T-helper 9 cell (primary cell): ENCODE data around the gene SDK1.
"Not testable (repeated sequence)": the region's sequence is repeated elsewhere in the genome, so short reads cannot be mapped to it uniquely, and the experiment has no call there.

ENCODE experiments used
- DNase-seq: peaks from one replicate; pipeline ENCODE4 v3.0.0-alpha.2; 2020

SDK1 gene

DNA sequence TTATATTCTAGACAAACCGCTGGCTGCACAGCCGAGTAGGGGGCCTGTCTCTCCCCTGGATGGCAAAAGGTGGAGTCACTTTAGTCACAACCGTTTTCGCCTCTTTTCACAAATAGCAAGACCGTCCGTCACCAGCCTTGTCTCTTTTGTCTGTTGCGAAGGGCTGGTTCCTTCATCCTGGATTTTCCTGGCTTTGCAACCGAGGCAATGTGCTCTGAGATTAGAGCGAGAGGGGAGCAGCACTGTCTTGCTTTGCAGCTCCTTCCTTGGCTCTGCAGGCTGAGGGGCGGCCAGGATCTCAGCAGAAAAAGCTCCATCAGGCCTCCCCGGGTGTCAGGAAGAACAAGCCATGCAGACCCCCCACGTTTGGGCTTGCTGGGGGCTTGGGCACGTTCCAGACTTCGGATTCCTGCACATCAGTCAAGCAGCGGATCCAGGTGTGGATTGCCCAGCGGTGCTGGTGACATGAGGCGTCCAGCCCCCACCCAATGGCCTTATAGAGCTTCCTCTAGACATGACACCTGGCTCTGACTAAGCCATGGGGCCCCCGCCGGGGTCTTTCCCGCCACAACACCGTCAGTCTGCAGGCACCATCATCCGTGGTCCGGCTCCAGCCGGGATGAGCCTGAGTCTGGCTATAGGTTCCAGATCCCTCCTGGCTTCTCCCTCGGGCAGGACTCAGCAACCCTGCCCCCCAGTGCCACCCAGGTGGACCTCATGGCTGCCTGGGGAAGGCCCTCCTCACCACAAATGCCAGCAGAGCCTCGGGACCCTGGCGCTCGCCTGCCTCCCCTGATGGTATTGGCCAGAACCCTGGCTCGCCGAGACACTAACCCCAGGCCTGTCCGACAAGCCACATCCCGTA, 913.5 kb downstream of the SDK1 start:
- DNase-seq: no peak

DNA sequence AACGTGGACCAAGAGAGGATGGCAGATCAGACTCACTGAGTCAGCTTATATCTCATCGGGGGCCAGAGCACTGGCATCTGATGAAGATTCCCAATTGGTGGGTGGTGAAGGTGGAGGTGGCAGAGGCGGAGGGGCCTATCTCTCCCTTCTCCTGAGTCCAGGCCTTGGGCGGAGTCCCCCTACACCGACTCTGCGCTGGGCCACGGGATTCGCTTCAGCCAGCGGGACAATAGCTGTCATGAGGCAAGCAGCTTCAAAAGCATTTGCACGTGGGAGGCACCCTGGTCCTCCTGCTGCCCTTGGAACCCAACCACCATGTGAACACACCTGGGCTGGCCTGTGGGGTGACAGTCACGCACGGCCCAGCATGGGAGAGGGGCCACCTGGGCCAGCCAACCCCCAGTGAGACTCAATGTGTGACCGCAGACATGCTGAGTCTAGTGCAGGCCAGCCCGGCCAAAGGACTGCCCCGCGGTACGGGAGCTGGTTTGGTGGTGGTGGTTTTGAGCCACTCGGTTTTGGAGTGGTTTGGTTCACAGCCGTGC, 914.2 kb downstream of the SDK1 start:
- no peak for DNase-seq

DNA sequence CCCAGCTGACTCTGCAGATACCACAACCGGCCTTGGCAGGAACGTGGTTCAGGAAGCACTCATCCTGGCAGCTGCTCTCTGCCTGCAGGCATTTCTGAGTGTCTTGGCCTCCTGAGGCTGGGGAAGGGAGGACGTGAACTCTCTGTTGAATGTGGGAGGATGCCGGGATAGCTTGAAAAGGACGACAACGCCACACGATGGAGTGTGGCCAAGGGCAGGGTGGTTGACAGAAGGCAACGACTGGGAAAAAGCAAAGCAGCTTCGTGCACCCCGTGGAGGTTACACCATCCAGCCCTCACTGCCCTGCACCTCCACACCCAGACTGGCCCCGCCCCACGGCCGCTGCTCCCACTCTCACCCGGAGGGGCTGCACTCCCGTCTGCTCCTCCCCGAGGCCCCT, 915.0 kb downstream of the SDK1 start:
- DNase-seq: no peak

DNA sequence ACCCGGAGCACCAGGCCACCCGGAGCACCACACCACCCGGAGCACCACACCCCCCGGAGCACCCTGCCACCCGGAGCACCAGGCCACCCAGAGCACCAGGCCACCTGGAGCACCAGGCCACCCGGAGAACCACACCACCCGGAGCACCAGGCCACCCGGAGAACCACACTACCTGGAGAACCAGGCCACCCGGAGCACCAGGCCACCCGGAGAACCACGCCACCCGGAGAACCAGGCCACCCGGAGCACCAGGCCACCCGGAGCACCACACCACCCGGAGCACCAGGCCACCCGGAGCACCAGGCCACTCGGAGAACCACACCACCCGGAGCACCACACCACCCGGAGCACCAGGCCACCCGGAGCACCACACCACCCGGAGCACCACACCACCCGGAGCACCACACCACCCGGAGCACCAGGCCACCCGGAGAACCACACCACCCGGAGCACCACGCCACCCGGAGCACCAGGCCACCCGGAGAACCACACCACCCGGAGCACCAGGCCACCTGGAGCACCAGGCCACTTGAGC, 916.1 kb downstream of the SDK1 start:
- DNase-seq: not testable (repeated sequence)

DNA sequence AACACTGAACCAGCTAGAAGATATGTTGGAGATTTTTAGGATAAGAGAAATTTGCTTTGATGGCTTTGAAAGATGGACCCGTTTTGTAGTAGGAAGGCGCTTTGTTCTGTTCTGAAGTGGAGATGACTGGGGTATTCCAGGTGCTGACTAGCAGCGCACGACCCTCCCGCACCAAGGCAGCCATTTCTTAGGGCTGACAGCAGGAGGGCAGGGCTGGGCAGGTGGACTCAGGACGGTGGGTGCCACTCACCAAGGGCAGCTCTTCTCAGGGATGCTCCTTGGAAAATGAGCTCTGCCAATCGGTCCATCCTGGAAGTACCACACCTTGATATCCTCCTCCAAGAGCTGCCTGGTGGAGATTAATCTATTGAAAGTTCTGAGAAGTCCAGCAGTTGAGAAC, 917.4 kb downstream of the SDK1 start:
- no peak for DNase-seq

DNA sequence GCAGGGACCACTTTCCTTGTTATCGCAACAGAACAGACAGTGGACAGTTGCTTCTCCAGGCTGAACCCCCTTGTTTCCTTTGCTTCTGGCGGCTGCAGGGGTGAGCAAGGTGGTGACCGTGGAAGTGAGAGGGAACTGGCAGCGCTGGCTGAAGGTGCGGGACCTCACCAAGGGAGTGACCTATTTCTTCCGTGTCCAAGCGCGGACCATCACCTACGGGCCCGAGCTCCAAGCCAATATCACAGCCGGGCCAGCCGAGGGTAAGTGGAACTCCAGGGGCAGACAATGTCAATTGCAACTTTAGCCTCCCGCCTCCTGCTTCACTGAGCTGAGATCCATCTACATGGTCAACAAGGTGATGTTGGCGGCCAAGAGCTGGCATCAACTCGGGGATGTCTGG, 919.0 kb downstream of the SDK1 start:
- no peak for DNase-seq

DNA sequence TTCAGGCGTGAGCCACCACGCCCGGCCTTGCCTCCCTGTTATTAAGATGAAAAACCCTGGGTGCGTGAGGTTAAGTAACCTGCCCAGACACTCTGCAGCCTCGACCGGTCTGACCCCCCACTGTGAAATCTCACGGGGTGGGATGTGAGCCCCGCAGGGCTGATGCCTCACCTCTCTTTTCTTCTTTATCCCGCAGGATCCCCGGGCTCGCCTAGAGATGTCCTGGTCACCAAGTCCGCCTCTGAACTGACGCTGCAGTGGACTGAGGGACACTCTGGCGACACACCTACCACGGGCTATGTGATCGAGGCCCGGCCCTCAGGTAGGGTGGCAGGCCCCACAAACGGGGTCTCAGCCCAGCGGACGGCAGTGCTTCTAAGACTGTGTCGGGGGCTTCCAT, 920.0 kb downstream of the SDK1 start:
- DNase-seq: no peak

DNA sequence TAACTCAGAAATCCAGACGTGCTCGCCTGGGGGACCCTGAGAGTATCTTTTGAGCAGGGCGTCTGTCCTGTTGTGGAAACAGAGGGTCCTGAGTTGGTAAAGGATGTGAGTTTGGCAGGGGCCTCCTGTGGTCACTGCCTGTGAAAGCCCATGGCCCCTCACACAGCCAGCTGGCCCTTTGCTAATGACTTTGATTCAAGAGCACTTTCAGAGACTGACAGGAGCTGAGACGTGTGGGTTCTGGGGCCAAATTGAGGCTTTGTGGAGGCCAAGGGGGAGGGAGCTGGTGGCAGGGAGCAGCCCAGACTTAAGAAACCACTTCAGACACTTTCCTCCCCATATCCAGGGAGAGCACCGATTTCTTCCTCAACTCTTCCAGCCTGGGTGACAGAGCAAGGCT, 921.6 kb downstream of the SDK1 start:
- no peak for DNase-seq

DNA sequence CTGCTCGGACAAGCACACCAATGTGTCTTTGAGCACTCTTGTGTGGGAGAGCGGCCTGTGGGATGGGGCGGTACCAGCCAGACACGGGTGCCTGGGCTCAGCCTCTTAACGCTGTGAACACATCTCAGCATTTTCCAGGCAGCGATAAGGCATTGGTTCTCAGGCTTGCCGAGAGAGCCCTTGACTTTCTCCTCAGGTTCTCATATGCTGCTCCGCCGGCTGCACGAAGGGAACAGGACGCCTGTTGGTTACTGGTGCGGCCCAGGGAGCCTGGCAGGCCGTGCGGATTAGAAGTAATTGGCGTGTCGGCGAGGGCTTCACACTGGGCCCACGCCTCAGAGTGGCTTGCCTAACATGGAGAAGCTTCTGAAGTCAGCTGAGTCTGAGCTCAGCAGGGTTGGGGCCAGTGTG, 924.3 kb downstream of the SDK1 start:
- no peak for DNase-seq

DNA sequence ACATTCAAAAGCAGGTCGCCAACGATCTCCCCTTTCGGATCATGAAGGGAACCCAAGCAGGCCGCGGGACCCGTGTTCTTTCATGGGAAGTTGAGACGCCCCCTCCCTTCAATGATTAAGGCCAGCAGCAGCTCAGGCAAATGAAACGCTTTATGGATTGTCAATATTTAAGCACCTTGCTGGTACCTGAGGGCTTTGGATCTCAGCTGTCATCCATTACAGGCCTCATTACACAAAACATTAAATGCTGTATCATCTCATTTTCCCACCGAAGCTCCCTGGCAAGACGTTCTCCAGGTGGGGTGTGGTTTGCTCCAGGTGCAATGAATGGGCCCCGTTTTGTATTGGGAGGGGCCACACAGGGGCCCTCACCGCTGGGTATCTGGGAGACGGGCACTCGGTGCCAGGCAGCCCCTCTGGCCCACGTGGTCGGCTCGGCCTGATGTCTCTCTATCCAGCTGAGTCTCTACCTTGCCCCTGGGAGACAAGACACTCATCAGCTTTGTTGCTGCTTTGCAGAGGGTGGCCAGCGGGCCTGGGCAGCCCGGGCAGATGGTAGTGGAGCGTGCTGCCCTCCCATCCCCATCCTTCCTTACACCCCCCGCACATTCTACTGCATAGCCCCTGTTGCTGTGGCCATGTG, 925.0 kb downstream of the SDK1 start:
- DNase-seq: no peak

DNA sequence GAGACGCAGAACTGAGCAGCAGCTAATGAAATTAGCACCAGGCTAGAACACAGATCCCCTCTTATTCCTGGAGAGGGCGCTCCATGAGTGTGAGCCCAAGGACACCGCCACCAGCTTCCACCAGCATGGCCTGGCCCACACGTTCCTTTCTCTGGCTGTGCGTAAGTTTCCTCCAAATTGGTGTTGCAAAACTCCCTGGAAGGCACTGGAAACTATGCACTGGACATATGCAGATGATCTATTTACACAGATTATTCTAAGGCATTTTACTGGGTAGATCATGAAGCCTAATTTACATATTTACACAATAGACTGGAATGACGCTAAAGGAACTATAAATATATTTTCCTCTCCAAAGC, 925.5 kb downstream of the SDK1 start:
- no peak for DNase-seq

DNA sequence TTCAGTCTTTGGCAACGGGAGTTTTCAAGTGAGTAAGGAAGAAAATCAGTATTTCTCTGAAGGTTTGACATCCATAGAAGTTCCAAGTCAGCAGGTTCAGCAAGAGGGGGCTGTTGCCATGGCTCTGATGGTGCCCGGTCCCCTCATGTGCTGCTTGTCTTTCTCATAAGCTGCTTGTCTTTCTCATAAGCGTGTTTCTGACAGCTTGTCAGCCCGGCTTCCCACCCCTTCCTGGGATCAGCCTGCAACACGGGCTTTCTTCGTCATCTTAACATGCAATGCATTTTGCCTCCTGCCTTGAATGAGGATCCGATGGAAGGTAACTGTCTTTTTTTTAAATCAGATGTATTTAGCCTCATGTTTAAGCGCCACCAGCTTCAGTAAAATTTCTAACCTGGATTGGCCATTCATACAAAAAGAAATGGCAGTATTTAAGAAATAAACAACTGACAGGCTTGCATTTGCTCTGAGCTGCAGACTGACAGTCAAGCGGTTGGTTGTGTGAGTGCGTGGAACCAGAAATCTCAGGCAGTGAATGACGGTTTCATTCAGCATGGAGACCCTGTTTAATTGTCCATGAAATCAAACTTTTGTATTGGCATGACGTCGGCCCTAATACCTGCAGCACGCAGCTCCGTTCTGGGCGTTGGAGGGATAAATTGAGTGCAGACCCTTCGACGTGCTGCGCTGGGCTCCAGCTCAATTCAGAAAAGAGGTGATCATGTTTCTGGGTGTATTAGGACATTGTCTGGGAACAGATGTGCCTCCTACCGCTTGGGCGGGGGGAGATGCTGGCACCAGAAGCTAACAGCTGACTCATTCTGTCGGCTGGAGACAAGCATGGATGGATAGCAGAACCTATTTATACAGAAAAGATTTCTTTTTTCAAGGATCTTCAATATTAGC, 926.3 kb downstream of the SDK1 start:
- no peak for DNase-seq

DNA sequence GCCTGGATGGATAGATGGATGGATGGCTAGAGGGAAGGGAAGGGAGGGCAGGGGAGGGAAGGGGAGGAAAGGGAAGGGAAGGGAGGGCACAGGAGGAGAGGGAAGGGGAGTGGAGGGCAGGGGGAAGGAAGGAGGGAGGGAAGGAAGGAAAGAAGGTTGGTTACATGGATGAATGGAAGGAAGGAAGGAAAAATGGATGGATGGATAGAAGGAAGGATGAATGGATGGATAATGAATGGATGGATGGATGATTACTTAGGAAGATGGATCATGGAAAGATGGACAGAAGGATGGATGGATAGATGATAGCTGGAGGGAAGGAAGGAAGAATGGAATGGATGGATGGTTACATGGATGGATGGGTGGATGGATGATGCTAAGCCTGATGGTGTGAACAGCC, 929.3 kb downstream of the SDK1 start:
- DNase-seq: no peak

DNA sequence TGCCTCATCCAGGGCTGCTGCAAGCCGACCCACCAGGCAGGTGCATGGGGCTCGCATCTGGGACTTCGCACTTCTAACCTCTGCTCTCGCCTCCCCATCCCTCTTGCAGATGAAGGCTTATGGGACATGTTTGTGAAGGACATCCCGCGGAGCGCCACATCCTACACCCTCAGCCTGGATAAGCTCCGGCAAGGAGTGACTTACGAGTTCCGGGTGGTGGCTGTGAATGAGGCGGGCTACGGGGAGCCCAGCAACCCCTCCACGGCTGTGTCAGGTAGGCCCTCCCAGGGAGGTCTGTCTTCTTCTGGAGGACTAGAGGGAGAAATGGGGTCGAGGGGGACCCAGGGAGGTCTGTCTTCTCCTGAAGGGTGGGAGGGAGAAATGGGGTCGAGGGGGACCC, 932.1 kb downstream of the SDK1 start:
- no peak for DNase-seq

DNA sequence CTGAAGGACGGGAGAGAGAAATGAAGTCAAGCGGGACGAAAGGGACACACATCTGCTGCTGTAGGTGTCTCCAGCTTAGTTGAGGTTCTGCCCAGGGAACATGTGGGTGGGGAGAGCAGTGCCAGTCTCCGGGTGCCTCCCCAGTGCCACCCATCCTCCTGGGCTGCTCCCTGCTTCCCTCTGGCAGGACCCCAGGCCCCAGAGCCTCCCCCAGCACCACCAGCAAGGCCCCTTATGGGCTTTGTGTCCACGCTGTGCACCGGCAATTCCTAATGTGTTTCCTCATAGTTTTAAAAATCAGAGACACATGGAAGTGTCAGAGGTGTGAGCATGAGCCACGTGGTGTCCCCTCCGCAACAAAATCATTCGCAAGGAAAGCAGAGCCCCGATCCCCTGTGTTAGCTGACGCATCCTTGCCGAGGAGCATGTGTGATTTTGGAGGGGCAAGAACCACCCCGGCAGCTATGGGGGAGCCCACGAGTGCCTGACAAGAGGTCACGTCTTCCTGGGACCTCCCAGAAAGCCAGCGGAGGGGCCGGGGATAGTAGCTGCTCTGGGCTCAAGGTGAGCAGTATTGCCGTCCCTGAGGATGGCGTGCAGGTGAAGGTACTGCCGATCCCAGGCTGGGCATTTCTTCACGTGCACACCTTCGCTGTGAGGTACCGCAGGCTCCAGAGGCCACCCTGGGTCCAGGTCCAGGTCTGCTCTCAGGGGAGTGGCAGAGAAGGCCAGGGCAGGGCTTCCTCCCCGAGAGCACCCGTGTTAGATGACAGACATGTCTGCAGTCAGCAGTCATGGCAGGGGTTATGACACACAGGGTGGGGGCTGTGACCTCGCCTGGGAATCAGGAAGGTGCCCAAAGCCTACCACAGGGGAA, 932.8 kb downstream of the SDK1 start:
- DNase-seq: no peak

DNA sequence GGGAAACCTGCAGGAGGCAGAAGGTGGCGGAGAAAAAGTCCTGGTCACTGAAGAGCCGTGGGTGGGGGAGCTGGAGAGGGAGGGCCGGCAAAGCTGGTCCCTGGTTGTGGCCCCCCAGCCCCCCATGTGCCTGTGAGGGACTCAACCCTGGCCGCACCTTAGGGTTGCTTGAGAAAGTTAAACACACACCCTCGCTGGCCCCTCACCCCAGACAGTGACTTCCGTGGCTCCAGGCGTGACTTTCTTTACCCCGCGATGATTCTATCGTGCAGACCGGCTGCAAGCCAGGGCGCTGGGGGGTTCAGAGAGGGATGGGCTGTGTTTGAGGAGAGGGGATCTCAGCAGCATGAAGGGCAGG, 933.4 kb downstream of the SDK1 start:
- DNase-seq: no peak

DNA sequence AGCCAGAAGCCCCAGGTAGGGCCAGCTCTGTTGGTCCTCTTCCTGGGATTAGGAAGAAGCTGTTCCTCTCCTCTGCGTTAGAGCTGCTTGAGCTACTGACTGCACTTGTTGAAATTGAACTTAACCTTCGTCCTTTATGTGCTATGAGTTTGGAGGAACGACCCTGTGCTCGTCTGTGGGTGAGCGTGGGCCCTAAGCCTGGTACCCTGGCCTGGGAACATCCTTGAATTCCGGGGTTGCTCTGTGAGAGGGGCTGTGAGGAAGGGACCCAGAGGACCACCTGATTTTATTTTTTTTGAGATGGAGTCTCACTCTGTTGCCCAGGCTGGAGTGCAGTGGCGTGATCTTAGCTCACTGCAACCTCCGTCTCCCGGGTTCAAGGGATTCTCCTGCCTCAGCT, 933.8 kb downstream of the SDK1 start:
- no peak for DNase-seq

DNA sequence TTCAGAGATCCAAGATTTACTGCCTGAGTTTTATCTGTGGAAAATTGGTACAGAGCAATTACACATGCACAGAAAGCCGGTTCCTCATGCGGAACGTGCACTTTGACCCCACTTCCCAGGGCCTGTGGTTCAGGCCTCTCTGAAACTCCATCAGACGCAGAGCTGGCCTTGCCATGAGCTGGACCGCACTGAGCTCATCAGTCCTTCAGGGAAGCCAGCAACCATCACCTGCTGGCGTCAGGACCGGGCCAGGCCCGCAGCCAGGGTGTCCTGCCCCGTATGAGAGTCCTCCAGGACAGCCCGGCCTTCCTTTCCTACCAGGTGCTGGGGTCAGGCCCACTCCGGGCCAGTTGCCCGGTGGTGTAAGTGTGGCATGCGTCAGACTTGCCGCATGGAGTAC, 934.5 kb downstream of the SDK1 start:
- DNase-seq: no peak

DNA sequence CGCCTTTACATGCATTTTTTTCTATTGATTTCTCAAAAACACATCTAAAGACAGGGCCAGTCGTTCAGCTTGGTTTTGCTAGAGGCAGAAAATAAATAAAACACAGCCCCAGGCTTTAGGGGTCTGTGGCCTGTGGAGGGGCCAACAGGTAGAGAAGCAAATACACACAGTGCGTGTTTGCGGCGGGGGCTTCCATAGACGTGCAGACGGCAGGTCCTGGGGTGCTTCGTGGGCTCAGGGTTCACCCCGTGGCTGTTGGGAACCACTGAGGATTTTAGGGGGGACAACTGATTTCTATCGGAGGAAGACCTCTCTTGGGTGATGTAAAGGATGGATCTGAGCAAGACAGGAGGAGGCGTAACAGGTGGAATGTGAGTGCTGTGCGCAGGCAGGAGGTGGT, 935.3 kb downstream of the SDK1 start:
- no peak for DNase-seq

DNA sequence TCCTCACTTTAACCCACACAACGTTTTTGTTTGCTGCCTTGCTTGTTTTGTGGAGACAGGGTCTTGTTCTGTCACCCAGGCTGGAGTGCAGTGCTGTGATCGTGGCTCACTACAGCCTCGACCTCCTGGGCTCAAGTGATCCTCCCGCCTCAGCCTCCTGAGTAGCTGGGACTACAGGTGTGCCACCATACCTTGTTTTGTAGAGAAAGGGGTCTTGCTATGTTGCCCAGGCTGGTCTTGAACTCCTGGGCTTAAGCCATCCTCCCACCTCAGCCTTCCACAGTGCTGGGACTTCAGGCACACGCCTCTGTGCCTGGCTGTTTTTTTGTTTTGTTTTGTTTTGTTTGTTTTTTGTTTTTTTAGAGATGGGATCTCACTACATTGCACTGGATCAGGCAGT, 935.8 kb downstream of the SDK1 start:
- DNase-seq: not testable (repeated sequence)

DNA sequence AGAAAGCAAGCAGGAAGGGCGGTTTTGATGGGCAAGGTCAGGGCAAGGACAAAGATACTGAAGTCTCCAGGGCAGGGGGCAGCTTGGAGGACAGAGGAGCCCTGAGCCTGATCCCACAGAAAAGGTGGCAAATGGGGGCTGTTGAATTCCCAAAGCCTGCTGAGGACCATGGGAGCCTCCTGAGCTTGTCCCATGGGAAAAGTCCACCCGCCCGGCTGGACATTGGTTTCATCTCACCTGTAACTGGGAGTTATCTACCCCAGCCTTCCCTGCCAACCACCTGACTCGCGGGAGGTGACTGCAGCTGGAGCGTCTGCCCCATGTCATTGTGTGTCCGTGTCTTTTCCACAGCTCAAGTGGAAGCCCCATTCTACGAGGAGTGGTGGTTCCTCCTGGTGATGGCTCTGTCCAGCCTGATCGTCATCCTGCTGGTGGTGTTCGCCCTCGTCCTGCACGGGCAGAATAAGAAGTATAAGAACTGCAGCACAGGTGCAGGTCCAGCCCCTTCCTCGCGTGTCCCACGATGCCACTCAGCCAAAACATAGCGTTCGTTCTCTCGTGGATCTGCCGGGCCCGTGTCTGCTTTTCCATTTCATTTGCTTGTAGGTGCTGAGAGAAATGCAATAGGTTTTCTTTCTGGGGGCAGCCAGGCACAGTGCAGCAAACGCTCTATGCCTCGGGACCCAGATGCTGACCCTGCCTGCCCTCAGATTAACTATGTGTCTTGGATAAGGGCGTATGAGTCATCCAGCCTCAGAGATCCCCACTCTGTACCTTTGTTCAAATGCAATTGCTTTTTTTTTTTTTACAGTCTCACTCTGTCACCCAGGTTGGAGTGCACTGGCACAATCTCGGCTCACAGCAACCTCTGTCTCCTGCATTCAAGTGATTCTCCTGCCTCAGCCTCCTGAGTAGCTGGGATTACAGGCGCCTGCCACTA, 936.5 kb downstream of the SDK1 start:
- no peak for DNase-seq
